IPS-18a (cell line): Measurements from ENCODE around the gene MCFD2.

Experiments used
- H3K27ac ChIP-seq: one replicate; pipeline ENCODE4 v1.5.1; 2013; ENCODE audit warnings: low read length
- H3K27me3 ChIP-seq: one replicate; pipeline ENCODE4 v1.6.1; 2013; ENCODE audit warnings: mild to moderate bottlenecking, low read length; ENCODE audit not compliant: control insufficient read depth, insufficient read depth
- H3K36me3 ChIP-seq: one replicate; pipeline ENCODE4 v1.6.1; 2013; ENCODE audit warnings: low read depth, low read length; ENCODE audit not compliant: control insufficient read depth
- H3K4me1 ChIP-seq: one replicate; pipeline ENCODE4 v1.6.1; 2013; ENCODE audit warnings: low read depth, low read length; ENCODE audit not compliant: control insufficient read depth
- H3K4me3 ChIP-seq: one replicate; pipeline ENCODE4 v1.5.1; 2013; ENCODE audit warnings: low read length
- H3K9ac ChIP-seq: one replicate; pipeline ENCODE4 v1.6.1; 2013; ENCODE audit warnings: mild to moderate bottlenecking, low read length, moderate library complexity
- H3K9me3 ChIP-seq: one replicate; pipeline ENCODE4 v1.6.1; 2013; ENCODE audit warnings: low read depth, low read length; ENCODE audit not compliant: control insufficient read depth

The MCFD2 gene

DNA sequence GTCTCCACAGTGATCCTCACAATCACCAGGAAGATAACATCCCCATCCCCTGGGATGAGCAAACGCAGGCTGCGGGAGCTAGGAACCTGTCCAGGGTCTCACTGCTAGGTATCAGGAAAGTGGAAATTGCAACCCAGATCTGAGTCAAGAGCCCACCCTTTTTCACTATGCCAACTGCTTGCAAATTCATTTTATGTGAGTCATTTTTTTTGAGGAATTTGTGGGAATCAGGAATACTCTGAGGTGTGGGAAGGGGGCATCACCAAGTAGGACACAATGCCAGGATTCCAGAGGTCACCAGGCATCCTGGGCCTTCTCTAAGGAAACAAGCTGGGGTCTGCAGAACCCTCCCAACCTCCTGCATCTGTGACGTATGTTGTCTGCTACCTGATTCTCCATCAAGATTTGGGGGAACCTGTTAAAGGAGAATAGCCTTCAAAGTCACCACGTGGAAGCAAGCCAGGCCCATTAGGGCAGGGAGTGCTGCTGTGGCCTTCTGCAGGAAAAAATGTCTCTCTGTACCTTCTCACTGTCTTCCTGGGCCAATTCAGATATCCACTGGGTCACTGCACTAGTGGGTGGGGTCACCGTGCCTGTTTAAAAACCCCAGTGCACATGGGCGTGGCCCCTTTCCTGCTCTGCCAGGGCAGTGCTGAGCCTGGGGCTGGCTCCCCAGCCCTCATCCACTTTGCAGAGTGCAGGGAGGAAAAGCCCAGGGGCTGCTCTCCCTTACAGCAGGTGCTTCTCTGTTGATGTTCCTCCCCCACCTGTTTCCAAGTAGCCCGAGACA, 50.2 kb downstream of the MCFD2 start:
- Histone ChIP-seq H3K27ac (no peak overlapping the region), H3K9ac (no peak overlapping the region), H3K9me3 (peaks cover 4% of the 10 kb centered on the region), H3K4me3 (no peak overlapping the region), H3K36me3 (no peaks in the 10 kb centered on the region), H3K4me1 (no peaks in the 10 kb centered on the region), H3K27me3 (no peaks in the 10 kb centered on the region)

DNA sequence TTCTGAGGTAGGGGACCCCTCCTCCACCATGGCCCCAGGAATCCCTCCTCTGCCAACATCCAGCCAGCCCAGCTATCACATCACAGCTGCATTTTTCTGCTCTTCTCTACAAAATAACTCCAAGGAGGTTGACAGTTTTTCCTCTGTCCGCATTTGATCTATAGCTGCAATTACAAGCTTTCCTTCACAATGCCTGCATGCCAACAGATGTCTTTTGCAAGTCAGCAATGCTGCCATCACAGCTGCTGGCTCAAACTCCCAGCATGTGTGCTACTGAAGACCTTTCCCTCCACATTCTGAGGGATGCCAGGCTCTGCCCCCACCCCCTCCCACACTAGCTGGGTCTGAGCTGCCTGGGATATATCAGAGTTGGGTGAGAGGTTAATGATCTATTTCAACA, 51.7 kb downstream of the MCFD2 start:
- H3K27me3 ChIP-seq = no peaks in the 10 kb centered on the region
- no peak overlapping the region for H3K9ac ChIP-seq
- H3K27ac ChIP-seq = no peak overlapping the region
- peaks cover 4% of the 10 kb centered on the region for H3K9me3 ChIP-seq
- no peak overlapping the region for H3K4me3 ChIP-seq
- H3K36me3 ChIP-seq = no peaks in the 10 kb centered on the region
- H3K4me1 ChIP-seq = no peaks in the 10 kb centered on the region

DNA sequence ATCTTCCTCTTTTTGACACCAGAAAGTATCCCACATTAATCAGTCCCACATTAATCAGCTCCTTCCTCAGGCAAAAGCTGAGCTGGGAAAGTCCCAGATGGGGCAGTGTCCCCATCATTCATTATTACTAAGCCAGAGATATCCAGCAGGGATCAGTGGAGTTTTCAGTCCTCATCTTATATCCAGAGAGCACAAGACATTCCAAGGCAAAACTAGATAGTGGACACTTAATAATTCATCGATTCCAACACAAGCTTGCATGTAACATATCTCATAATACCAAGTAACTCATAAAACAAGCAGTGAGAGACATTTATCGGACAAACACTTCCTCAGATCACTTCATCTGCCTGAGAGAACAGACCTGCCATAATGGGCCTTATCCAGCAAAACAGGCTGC, 53.1 kb downstream of the MCFD2 start:
- no peaks in the 10 kb centered on the region for H3K27me3 ChIP-seq
- H3K27ac ChIP-seq = no peak overlapping the region
- peaks cover 4% of the 10 kb centered on the region for H3K9me3 ChIP-seq
- H3K9ac ChIP-seq = no peak overlapping the region
- no peaks in the 10 kb centered on the region for H3K4me1 ChIP-seq
- no peaks in the 10 kb centered on the region for H3K36me3 ChIP-seq
- H3K4me3 ChIP-seq = no peak overlapping the region

DNA sequence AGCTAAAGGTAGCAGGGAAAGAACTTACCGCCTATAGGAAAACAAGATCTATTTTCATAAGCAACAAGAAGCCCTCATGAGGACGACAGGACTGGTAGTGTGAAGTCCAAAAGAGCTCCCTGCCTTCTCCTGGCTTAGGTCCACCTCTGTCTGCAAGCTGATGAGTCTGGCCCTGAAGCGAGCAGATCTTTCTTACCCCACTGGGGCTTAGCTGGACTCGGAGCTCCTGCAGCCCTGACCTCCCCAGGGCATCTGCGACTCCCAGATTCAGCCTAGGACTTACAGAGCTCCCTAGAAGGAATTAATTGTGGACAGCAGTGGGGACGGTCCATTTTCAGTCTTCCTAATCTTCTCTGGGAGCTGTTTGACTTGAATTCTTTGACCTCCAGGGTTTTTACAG, 53.7 kb downstream of the MCFD2 start:
- H3K4me3 ChIP-seq = no peak overlapping the region
- no peaks in the 10 kb centered on the region for H3K36me3 ChIP-seq
- H3K27ac ChIP-seq = no peak overlapping the region
- H3K9ac ChIP-seq = no peak overlapping the region
- H3K9me3 ChIP-seq = peaks cover 4% of the 10 kb centered on the region
- H3K4me1 ChIP-seq = no peaks in the 10 kb centered on the region
- H3K27me3 ChIP-seq = no peaks in the 10 kb centered on the region

DNA sequence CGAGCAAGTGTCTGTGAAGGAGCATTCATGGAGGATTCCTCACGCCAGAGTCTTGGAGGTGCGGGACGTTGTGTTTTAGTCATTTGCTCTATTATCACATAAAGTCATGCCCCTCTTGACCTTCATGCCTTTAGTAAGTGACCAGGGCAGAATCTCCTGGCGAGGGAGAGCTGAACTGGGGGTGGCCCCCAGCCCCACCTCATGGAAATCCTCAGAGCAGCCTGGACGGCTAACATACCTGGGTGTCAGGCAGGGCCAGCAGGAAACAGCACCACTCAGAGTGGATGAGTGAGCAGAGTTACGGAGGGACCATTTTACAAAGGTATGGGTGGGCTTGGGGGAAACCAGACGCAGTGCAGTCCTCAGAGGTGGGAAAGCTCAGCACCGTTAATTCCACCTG, 56.1 kb downstream of the MCFD2 start:
- H3K9me3 ChIP-seq = no peaks in the 10 kb centered on the region
- no peak overlapping the region for H3K9ac ChIP-seq
- no peak overlapping the region for H3K4me3 ChIP-seq
- no peaks in the 10 kb centered on the region for H3K4me1 ChIP-seq
- no peak overlapping the region for H3K27ac ChIP-seq
- no peaks in the 10 kb centered on the region for H3K36me3 ChIP-seq
- no peaks in the 10 kb centered on the region for H3K27me3 ChIP-seq

DNA sequence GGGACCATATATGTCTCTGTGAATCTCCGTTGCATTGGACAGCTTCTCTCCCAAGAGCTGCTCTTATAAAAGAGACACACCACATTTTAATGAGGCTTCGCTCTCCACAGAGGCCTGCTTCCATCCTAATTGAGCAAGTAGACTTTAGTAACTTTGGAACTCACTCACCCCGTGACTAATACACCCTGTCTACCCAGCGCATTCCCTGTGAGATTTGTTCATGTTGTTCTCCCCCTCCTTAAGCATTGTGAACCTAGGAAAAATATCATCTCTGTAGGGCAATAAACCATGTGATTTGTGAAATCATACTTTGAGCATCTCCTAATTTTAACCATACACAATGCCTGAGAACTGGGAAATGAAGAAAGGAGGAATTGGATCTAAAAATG, 56.9 kb downstream of the MCFD2 start:
- no peak overlapping the region for H3K4me3 ChIP-seq
- no peak overlapping the region for H3K27ac ChIP-seq
- no peaks in the 10 kb centered on the region for H3K4me1 ChIP-seq
- no peaks in the 10 kb centered on the region for H3K36me3 ChIP-seq
- no peaks in the 10 kb centered on the region for H3K9me3 ChIP-seq
- no peak overlapping the region for H3K9ac ChIP-seq
- no peaks in the 10 kb centered on the region for H3K27me3 ChIP-seq

DNA sequence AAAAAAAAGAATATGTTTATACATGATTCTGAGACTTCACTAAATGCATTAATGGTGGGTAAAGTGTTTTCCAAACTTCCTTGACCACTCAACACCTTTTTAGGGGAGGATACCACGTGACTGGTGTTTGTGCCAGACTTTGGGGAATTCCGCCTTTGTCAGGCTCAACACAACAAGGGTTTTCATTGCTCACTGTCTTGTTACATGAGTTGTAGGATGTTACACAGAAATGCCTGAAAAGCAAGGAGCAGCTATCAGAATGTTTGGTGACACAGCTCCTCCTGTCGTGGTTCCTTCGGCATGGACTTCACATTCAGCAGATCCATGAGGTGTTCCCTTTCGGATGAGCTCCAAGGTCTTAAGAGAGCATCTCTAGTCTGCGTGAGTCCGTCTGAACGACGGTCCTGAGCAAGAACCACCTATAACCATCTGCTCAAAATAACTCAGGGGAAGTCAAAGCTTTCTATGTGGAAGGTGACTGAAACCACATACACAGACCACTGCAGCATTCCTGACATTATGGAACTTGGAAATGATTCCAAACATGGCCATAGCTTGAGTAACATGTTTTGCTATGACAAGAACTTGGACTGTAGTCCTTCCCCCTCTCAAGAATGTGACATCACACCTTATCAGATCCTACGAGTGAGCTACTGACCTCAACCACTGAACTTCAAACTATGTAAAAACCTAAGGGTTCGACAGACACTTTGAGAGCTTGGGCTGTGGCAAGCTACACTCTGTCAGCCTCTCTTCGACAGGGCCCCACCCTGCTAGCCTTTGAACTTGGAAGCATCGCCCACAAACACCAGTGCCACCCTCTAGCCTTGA, 57.5 kb downstream of the MCFD2 start:
- Histone ChIP-seq H3K4me1 (no peaks in the 10 kb centered on the region), H3K27me3 (no peaks in the 10 kb centered on the region), H3K36me3 (no peaks in the 10 kb centered on the region), H3K9me3 (no peaks in the 10 kb centered on the region), H3K9ac (no peak overlapping the region), H3K4me3 (no peak overlapping the region), H3K27ac (no peak overlapping the region)

DNA sequence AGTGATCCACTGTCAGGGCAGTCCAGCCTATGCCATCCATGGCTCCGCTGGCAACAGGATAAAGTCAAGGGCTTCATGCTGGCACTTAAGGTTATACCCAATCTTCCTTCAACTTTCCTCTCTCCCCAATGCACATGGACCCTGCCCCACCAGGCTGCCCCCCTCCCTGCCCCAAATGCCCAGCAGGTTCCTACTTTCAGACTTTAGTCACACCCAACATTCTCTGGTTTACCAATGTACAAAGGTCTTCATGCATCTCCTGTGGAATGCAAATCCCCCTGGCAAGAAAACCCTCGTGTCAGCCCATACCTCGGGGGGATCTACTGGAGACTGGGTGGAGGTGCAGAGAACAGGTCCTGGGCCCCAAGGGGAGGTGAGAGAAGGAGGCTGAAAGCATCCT, 59.3 kb downstream of the MCFD2 start:
- H3K4me1 ChIP-seq = no peaks in the 10 kb centered on the region
- no peak overlapping the region for H3K9ac ChIP-seq
- H3K4me3 ChIP-seq = no peak overlapping the region
- no peak overlapping the region for H3K27ac ChIP-seq
- H3K27me3 ChIP-seq = no peaks in the 10 kb centered on the region
- H3K36me3 ChIP-seq = no peaks in the 10 kb centered on the region
- no peaks in the 10 kb centered on the region for H3K9me3 ChIP-seq

DNA sequence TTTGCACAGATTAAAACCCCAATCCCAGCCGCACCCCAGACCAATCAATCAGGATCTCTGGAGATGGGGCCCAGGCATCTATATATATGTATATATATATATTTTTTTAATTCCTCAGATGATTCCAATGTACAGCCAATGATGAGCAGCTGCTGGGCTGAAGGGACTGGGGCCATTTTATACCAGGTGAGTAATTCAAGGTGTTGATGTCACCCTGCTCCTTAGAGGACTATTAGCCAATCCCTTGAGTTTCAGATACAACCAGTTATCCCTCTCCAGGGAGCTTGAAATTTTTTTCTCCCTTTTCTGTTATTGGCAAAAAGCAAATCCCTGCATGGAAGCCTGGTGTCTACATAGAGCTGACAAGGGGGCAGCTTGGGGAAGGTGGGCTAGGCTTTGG, 59.8 kb downstream of the MCFD2 start:
- Histone ChIP-seq H3K9ac (no peak overlapping the region), H3K36me3 (no peaks in the 10 kb centered on the region), H3K27me3 (no peaks in the 10 kb centered on the region), H3K27ac (no peak overlapping the region), H3K4me3 (no peak overlapping the region), H3K4me1 (no peaks in the 10 kb centered on the region), H3K9me3 (no peaks in the 10 kb centered on the region)

DNA sequence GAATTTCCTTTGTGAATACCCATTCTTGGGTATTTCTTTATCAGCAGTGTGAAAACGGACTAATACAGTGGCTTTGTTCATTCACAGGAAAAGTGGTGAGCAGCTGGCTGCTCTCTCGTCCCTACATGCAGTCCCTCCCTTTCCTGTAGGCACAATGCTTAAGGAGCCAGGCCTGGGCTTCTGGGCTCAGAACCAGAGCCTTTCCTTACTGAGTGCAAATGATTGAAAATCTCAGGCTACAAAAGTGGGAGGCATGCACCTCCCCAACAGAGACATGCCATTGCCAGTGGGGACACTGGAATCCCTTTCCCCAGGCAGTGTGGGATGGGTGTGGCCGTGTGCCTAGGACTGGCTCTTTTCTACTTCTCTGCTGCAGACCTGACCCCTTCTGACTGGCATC, 61.3 kb downstream of the MCFD2 start:
- Histone ChIP-seq H3K9ac (no peak overlapping the region), H3K36me3 (no peaks in the 10 kb centered on the region), H3K4me3 (no peak overlapping the region), H3K27ac (no peak overlapping the region), H3K27me3 (no peaks in the 10 kb centered on the region), H3K9me3 (no peaks in the 10 kb centered on the region), H3K4me1 (no peaks in the 10 kb centered on the region)

DNA sequence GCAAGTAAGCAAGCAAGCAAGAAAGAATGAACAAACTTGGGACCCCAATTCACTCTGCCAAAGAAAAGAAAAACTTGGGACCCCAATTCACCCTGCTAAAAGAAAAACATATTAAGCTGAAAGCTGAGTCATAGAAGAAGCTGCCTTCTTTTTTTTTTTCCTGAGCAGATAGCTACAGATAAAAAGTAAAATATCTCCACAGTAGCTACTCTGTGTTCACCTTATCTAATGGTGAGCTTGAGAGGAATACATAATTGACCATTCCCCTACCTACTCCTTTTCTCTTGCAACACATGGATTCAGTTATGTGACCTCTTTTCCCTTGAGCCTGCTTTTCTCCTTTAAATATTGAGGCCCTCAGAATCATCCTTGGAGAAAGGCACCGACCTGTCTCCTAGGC, 63.0 kb downstream of the MCFD2 start:
- Histone ChIP-seq H3K27ac (no peak overlapping the region), H3K9me3 (no peaks in the 10 kb centered on the region)

DNA sequence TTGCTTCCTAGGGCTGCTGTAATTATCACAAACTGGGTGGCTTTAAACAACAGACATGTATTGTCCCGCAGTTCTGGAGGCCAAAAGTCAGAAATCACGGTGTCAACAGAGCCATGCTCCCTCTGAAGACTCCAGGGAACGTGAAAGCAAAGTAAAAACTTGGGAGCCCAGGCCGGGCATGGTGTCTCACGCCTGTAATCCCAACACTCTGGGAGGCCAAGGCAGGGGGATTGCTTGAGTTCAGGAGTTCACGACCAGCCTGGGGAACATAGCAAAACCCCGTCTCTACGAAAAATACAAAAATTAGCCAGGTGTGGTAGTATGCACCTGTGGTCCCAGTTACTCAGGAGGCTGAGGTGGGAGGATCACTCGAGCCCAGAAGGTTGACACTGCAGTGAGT, 63.5 kb downstream of the MCFD2 start:
- Histone ChIP-seq H3K4me1 (no peaks in the 10 kb centered on the region), H3K4me3 (no peak overlapping the region), H3K27ac (no peak overlapping the region), H3K9me3 (no peaks in the 10 kb centered on the region), H3K27me3 (no peaks in the 10 kb centered on the region), H3K9ac (no peak overlapping the region), H3K36me3 (no peaks in the 10 kb centered on the region)

More for the DNA sequence above, 63.0 kb downstream of the MCFD2 start:
- no peak overlapping the region for H3K4me3 ChIP-seq
- no peaks in the 10 kb centered on the region for H3K4me1 ChIP-seq
- no peaks in the 10 kb centered on the region for H3K27me3 ChIP-seq
- no peaks in the 10 kb centered on the region for H3K36me3 ChIP-seq
- H3K9ac ChIP-seq = no peak overlapping the region
